Measurements from ENCODE around the gene FGD3.

Gene FGD3

DNA sequence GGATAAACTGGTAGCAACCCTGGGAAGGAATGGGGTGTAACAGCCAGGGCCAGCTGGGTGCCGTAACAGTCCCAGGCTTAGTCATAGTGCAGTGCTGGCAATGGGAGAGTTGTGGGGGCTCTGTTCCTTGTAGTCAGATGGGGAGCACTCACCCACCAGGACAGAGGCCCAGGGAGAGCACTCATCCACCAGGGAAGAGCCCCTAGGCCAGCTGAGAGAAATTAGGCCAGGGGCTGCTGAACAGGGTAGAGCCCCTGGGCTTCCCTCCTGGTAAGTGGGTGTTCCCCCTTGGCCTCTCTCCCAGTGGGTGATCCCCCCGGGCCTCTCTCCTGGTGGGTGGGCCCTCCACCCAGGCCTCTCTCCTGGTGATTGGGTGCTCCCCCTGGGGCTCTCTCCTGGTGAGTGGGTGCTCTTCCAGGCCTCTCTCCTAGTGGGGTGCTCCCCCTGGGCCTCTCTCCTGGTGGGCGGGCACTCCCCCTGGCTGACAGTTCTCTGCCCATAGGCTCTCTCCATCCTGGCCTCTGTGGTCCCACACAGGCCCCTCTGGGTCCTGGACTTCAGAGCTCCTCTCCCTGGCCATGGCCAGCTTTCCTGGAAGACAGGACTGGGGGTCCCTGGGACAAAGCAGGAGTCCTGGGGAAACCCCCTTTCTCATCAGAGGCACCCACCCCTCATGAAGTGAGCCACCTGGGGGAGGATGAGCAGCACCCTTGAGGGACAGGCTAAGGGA, 13.4 kb downstream of the FGD3 start:
- no peak for DNase-seq

GRCh38 chr9:92961627-92962302, 14.4 kb downstream of the FGD3 start:
- DNase-seq: no peak

DNA sequence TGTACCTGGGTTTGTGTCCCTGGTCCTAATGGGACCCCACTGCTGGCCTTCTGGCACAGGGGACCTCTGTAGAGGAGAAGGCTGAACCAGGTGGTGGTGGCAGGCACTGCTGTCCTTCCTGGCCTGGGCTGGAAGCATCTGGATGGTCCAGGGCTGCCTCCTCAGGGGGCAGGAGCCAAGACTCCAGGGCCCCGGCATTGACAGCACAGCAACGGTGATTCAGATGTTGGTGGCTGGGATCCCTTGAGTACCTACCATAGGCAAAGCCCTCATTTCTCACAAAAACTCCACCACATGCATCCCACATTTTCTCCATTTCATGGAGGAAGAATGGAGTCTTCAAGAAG, 15.0 kb downstream of the FGD3 start:
- no peak for DNase-seq

DNA sequence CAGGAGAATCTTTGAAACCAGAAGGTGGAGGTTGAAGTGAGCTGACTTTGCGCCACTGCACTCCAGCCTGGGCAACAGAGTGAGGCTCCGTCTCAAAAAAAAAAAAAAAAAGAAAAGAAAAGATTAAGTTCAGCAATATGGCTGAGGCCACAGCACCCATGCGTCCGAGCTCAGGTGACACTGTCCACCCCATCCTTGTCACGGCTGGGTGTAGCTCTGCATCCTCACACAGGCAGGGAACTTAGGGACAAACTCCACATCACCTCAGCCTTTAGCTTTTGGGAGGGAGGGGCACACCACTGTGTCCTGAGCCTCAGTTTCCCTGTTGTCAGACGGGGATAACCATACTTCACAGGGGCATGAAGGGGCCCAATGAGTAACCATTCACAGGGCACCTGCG, 15.5 kb downstream of the FGD3 start:
- no peak for DNase-seq

DNA sequence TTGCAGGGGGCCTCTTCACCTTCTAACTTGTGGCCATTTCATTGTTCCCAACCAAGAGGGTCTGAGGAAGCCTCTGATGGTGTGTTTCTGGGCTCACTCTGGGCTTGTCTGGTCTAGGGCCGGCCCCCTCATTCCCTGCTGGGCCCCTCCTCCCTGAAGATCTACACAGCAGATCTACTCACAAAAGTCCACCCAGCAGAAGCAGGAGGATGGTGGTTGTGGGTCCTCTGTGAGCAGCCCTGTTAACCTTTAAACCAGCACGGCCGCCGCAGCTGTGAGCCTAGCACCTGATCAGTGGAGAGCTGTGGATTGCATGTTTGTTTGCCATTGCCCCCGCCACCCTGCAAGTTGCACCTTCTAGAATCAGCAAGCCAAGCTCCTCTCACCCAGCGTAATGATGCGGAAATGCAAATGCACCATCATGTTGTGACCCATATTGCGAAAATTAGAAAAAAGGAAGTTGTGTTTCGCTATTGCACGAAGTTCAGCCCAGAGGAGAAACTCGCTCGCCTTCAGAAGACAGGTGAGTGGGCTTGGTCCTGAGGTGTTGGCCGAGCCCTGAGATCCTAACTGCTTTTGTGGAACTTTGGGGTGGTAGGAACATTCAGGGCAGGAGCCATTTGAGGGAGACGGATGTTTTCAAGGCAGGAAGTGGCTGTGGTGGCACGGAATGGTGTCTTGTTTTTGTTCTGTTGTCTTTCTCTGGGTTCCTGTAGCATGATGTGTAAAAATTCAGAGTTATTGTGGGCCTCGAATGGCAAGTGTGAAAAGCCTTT, 16.7 kb downstream of the FGD3 start:
- peak; percentile 42 for DNase-seq

DNA sequence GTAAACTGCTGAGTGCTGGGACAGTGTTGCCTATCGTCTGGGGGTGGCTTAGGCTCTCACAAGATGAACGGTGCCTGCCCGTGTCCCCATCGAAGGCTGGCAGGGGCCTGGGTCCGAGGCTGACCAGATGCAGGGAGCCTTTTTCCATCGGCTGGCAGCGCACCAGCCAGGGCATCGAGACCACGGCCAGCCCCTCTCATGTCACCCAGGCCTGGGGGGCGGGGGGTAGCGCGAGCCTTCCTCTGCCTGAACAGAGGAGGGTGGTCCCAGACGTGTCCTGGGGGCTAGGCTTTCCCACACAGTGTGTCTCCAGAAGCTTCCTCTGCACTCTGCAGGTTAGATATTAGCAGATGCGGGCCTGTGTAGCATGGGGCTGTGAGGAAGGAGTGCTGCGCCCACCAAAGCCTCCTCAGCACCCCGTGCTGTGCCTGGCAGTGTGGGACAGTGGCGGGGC, 17.3 kb downstream of the FGD3 start:
- DNase-seq: no peak

- no peak for DNase-seq
These were observed 17.9 kb downstream of the FGD3 start for GRCh38 chr9:92965061-92965758.

DNA sequence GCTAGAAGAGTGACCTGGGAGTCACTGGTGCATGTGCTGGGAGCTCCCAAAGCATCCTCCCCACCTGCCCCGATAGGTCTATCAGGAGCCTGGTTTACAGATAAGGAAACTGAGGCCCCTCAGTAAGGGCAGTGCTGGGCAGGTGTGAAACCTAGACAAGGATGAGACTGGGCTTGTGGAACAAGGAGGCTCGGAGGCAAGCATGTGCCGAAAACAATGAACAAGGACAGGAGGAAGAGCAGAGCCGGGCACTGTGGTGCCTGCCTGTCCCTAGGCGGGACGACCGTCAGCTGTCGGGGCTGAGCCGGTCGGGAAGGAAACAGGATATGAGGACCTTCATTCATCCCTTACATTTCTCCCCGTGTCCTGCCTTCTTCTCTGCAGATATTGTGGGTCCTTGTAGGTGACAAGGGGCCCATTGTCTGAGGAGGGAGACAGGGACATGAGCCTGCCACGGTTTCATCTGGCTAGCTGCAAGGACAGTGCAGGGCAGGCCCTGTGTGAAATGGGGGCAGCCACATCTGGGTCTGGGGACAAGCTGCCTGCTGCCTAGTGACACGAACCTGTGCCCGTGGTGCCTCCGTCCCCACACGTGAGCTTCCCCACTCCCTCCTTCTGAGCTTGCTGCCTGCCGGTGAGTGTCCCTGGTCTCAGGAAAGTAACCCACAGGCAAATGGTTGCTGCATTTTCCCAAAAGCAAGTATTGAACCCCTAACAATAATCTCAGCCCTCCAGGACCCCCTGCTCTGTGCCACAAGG, 18.6 kb downstream of the FGD3 start:
- no peak for DNase-seq

GRCh38 chr9:92966518-92966800, 19.1 kb downstream of the FGD3 start:
- no peak for DNase-seq

GRCh38 chr9:92968081-92968480, 20.8 kb downstream of the FGD3 start:
- DNase-seq: no peak

DNA sequence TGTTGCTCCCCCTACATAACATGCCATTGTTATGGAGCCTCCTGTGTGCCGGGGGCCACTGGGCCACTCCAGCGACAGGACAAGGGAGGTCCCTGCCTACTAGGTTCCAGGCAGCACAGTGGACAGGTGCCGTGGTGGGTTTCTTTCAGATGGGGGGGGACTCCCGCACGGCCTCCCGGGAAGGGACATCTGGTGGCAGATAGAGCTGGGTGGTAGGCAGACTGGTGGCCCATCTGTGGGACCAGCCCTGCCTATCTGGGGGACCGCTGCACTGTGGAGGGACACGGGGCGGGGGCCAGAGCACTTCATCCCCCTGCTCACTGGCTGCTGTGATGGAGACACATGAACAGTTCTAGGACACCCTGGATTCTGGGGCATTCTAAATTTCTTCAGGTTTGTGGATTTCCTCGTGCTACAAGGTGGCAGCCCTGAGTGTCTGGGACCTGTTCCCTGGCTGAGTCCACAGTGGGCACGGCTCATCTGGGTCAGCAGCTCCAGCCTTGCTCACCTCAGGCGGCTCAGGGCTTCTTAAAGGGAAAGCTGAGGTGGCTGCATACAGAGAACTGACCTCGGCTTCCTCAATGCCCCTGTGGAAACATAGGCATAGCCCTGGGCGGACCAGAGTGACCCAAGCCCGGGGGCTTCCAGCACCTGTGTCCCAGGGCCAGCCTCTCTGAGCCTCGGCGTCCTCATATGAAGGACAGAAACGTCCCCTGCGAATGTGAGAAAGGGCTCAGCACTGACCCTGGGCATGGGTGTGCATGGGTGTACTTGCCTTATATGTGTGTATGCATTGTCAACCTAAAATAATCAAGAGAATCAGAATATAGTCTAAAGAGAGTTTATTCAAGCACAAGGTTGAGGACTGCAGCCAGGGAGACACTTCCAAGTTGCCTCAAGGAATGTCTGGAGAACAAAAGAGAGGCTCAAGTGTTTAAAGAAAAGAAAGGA, 22.5 kb downstream of the FGD3 start:
- no peak for DNase-seq

- DNase-seq: no peak
These were observed 23.2 kb downstream of the FGD3 start for GRCh38 chr9:92970467-92970923.

- DNase-seq: no peak
These were observed 23.8 kb downstream of the FGD3 start for GRCh38 chr9:92971121-92971520.

DNA sequence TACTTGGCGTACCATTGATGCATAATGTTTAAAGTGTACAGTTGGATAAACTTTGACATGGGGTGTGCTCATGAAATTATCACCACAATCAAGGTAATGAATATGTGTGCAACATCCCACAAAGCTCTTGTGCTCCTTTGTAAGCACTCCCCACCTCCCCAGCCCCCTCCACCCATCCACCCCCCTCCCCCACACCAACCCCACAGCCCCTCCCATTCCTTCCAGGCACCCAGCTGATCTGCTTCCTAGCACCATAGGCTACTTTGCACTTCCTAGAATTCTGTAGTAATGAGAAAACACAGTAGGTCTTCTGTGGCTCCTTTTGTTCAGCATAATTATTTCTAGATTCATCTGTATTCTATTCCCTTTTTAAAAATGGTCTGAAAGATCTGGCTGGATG, 24.5 kb downstream of the FGD3 start:
- DNase-seq: no peak

DNA sequence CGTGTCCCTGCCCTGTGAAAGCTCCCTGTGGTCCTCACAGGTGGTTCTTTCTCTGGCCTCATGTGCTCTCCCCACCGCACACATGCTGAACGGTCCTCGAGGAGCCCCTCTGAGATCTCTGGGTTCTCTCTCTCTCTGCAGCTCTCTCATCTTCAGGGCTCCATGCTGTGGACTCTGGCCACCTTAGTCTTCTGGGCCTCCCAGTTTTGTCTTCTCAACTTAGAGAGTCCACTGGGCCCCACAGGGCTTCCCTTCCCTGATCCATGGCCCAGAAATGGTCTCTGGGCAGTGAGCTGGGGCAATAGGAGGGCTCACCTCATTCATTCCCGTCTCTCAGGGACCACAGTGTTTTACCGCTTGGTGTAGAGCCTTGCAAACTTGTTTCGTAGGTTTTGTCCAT, 26.4 kb downstream of the FGD3 start:
- DNase-seq: no peak

GRCh38 chr9:92974161-92974661, 26.9 kb downstream of the FGD3 start:
- DNase-seq: no peak

- DNase-seq: no peak
These were observed 27.7 kb downstream of the FGD3 start for GRCh38 chr9:92974761-92975755.

DNA sequence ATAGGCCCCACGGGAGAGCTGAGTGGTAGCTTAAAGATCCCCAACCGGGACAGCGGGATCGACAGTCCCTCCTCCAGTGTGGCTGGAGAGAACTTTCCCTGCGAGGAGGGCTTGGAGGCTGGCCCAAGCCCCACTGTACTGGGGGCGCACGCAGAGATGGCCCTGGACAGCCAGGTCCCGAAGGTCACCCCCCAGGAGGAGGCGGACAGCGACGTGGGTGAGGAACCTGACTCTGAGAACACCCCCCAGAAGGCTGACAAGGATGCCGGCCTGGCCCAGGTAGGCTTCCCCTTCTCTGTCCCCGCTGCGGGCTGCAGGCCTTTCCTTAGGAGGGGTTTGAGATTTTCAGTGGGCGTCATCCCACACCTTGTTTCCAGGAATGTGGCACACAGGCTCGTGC, 29.1 kb downstream of the FGD3 start:
- DNase-seq: no peak

- no peak for DNase-seq
These were observed 30.0 kb downstream of the FGD3 start for GRCh38 chr9:92977279-92977678.

DNA sequence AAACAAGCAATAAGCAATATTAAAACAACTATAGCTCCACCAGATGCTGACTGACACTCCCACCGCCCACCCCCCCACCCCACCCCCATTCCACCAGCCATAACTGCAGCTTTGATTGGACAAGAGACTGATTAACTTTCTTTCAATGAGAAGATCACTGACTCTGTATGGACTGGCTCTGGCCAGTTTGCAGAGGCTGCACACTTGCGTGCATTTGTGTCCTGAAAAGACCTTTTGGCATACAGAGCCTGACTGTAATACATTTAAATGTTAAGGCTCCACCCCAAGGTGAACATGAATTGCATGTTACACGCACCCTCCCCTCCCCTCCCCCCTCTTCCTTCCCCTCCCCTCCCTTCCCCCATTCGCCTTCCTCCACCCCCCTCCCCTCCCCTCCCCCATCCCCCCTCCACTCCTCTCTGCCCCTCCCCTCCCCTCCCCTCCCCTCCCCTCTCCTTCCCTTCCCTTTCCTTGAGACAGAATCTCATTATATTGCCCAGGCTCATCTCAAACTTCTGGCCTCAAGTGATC, 31.1 kb downstream of the FGD3 start:
- DNase-seq: no peak

All from stimulated activated CD4-positive, alpha-beta T cell treated with anti-CD3 and anti-CD28 coated beads, Interleukin-12 subunit alpha, Interleukin-12 subunit beta, amount 100 ng/mL, for 4 hours (primary cell).